IMR-90 (cell line): Measurements from ENCODE around the gene TAAR9. TPM values are rescaled to one million over a fixed set of nuclear protein-coding genes. Genes with fewer than 3 reads are reported as not detected.

Experiments
- microRNA-seq, 2 experiments: library from miRNA; stranded (forward) in 1 of 2; unstranded in 1 of 2; fragments of 10-50 nt in 1 of 2; fragments of <30 nt in 1 of 2; gene quantifications in 1 of 2; microRNA quantifications in 1 of 2; one replicate each; pipeline versions ENCODE3 to v1.1.0; 2013 to 2020; ENCODE audit not compliant: insufficient read depth in 1 of 2, insufficient read length in 1 of 2, unreplicated experiment in 1 of 2
- polyA plus RNA-seq, 3 experiments: library from polyadenylated mRNA; depleted of rRNA; stranded (reverse); fragments of >200 nt; gene quantifications; 2 replicates each; pipeline ENCODE4 v1.2.3, GENCODE V29; 2012; ENCODE audit warnings: low replicate concordance in 1 of 3
- small RNA-seq, 5 experiments: library from RNA; depleted of rRNA; stranded (forward); fragments of <200 nt; gene quantifications; one replicate each; pipeline ENCODE3, GENCODE V24; 2012
- total RNA-seq: library from RNA; depleted of rRNA; stranded (reverse); fragments of >200 nt; gene quantifications from 2 replicates; pipeline ENCODE4 v1.2.3, GENCODE V29; 2012; rRNA removed

Gene TAAR9
- total and polyA plus RNA-seq, 2 of the 4 experiments (the other 2 are of a cell fraction) = not detected

Small RNAs within 50 kb of the gene (microRNA-seq; reads per million reads assigned to microRNA genes)
- not detected for gene TAAR7P (ENCODE audit: insufficient read depth, insufficient read length)

Small RNAs within 50 kb of the gene (small RNA-seq; reads per million reads assigned to genes)
- 0 reads per million in 5 experiments for gene TAAR7P

Other genes starting within 250 kb of the TAAR9 start
- 10.0 and 10.6 TPM in 2 replicates for gene MOXD1, start 136.8 kb upstream of the TAAR9 start, total RNA-seq
- 16.5 and 19.4 TPM in 2 replicates for gene MOXD1, start 136.8 kb upstream of the TAAR9 start, polyA plus RNA-seq (2012; rRNA removed)
- 26.1 and 35.1 TPM in 2 replicates for gene STX7, start 25.2 kb upstream of the TAAR9 start, total RNA-seq
- 13.3 and 16.5 TPM in 2 replicates for gene STX7, start 25.2 kb upstream of the TAAR9 start, polyA plus RNA-seq (2012; rRNA removed)
- not detected in 2 replicates for gene TAAR8, start 14.4 kb downstream of the TAAR9 start, total RNA-seq
- not detected in 2 replicates for gene TAAR8, start 14.4 kb downstream of the TAAR9 start, polyA plus RNA-seq (2012; rRNA removed)
- not detected in 2 replicates for gene TAAR6, start 32.0 kb downstream of the TAAR9 start, total RNA-seq
- gene TAAR6, start 32.0 kb downstream of the TAAR9 start, polyA plus RNA-seq (2012; rRNA removed) = not detected in 2 replicates
- gene TAAR5, start 51.5 kb downstream of the TAAR9 start, total RNA-seq = not detected in 2 replicates
- gene TAAR5, start 51.5 kb downstream of the TAAR9 start, polyA plus RNA-seq (2012; rRNA removed) = not detected in 2 replicates
- not detected in 2 replicates for gene TAAR2, start 86.0 kb downstream of the TAAR9 start, total RNA-seq
- gene TAAR2, start 86.0 kb downstream of the TAAR9 start, polyA plus RNA-seq (2012; rRNA removed) = not detected in 2 replicates
- gene TAAR1, start 120.9 kb downstream of the TAAR9 start, total RNA-seq = not detected in 2 replicates
- gene TAAR1, start 120.9 kb downstream of the TAAR9 start, polyA plus RNA-seq (2012; rRNA removed) = not detected in 2 replicates
- not detected in 2 replicates for gene VNN1, start 175.8 kb downstream of the TAAR9 start, total RNA-seq
- 0.04 and 0.07 TPM in 2 replicates for gene VNN1, start 175.8 kb downstream of the TAAR9 start, polyA plus RNA-seq (2012; rRNA removed)
- not detected in 2 replicates for gene VNN2, start 219.6 kb downstream of the TAAR9 start, total RNA-seq
- gene VNN2, start 219.6 kb downstream of the TAAR9 start, polyA plus RNA-seq (2012; rRNA removed) = not detected in 2 replicates